Measurements from ENCODE around the gene GTSF1L. TPM values are rescaled to one million over a fixed set of nuclear protein-coding genes. Genes with fewer than 3 reads are reported as not detected.

The GTSF1L gene
- total RNA-seq, result not detected

DNA sequence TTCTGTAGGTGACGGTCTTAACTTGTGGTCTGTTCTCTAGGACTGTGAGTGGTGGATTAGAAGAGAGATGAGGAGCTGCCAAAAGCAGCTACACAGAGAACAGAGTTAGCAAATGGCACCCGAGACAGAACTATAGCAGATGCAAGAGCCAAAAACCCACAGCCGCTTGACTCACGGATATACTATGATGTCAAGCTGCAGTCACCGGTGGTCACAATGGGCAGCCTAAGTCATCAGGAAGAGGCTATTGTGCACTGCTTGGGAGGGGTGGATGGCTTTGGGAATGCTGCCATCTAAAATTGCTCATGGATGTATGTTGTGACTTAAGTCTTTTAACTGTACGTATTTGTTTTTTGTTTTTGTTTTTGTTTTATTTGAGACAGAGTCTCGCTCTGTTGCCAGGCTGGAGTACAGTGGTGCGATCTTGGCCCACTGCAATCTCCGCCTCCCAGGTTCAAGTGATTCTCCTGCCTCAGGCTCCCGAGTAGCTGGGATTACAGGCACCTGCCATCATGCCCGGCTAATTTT lies at the start of gene GTSF1L:
GTSF1L (minus strand) TSS at position 192 of the 528 bp plus-strand sequence. CDS start 308 bp downstream, outside the sequence.
- H3K4me1 ChIP-seq, result no peaks in the 10 kb centered on the region
- DNase-seq (ENCODE audit: extremely low spot score), result no peak
- no peak within 1 kb of the TSS for H3K27ac ChIP-seq (replicated peaks in 1 of 4)
- no peak within 1 kb of the TSS for H3K4me3 ChIP-seq
- H3K27me3 ChIP-seq, result peaks cover 0 to 10% (median 0%) of the 10 kb centered on the region in 4 donors
- intact Hi-C loops (cut with DNase I), result no loop called here
- WGBS, result 81% methylated on average over 11 of the region's 11 CpGs
- no peaks in the 10 kb centered on the region for H3K36me3 ChIP-seq
- TF ChIP-seq EP300 (IDR thresholded peaks at IDR 0.05) (no peak), POLR2AphosphoS5 (IDR thresholded peaks at IDR 0.05) (no peak), POLR2A (IDR thresholded peaks at IDR 0.05; ENCODE audit: low read depth) (no peak)
- TF ChIP-seq, protein P1, sequence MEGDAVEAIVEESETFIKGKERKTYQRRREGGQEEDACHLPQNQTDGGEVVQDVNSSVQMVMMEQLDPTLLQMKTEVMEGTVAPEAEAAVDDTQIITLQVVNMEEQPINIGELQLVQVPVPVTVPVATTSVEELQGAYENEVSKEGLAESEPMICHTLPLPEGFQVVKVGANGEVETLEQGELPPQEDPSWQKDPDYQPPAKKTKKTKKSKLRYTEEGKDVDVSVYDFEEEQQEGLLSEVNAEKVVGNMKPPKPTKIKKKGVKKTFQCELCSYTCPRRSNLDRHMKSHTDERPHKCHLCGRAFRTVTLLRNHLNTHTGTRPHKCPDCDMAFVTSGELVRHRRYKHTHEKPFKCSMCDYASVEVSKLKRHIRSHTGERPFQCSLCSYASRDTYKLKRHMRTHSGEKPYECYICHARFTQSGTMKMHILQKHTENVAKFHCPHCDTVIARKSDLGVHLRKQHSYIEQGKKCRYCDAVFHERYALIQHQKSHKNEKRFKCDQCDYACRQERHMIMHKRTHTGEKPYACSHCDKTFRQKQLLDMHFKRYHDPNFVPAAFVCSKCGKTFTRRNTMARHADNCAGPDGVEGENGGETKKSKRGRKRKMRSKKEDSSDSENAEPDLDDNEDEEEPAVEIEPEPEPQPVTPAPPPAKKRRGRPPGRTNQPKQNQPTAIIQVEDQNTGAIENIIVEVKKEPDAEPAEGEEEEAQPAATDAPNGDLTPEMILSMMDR (IDR thresholded peaks at IDR 0.05), result no peak
- H3K9me3 ChIP-seq, result no peaks in the 10 kb centered on the region

DNA sequence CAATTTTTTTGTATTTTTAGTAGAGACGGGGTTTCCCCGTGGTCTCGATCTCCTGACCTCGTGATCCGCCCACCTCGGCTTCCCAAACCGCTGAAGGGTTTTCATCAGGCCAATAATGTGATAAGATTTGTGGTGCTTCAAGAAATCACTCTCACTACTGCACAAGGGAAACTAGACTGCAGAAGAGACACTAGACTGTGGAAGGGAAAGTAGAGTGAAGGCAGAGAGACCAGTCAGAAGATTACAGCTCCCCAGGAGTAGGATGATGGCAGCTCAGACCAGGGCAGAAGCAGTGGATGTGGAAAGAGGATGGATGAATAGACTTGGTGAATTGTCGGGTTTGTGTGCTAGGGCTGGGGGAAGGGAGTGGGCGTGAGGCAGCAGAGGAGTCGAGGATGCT lies 48.0 kb upstream of the GTSF1L start:
- no peak for DNase-seq (ENCODE audit: extremely low spot score)
- intact Hi-C loops (cut with DNase I), result no loop called here
- Histone ChIP-seq H3K9me3 (peaks cover 0 to 23% (median 12%) of the 10 kb centered on the region in 4 donors), H3K27ac (replicated peaks in 1 of 4) (no peak overlapping the region), H3K4me3 (no peak overlapping the region), H3K36me3 (no peaks in the 10 kb centered on the region), H3K4me1 (no peaks in the 10 kb centered on the region), H3K27me3 (peaks cover 0 to 7% (median 0%) of the 10 kb centered on the region in 4 donors)
- WGBS, result 92% methylated on average over 10 of the region's 10 CpGs
- TF ChIP-seq POLR2AphosphoS5 (IDR thresholded peaks at IDR 0.05) (no peak), EP300 (IDR thresholded peaks at IDR 0.05) (no peak), POLR2A (IDR thresholded peaks at IDR 0.05; ENCODE audit: low read depth) (no peak)
- TF ChIP-seq, protein P1 (IDR thresholded peaks at IDR 0.05), result no peak

DNA sequence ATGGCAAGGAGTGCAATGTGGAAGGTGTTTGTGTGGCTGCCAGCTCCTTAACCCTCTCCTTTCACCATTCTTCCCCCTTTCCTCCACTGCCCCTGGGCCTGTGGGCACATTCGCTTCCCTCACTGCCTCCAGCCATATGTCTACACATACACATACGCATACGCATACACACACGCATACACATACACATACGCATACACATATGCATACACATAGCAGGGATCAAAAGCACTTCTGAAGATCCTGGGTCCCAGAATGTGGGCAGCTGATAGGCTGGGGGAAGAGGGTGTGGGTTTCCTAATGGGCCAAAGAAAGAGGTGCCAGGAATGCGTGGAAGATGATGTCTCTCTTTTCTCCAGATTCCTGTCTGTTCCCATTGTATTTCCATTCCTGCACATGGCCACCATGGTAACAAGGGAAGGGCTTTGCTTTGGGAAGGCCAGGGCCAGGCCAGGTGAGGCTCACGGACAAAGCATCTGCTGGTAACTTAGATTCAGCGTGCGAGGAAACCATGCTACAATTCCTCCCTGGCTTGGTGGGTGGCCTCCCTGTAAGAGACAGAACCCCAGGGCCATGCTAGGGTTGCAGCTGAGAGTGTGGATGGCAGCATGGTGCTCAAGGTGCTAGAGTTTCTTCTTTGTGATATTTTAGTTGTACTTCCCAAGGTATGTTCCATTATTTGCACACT lies 44.8 kb upstream of the GTSF1L start:
- Histone ChIP-seq H3K27ac (replicated peaks in 1 of 4) (no peak overlapping the region), H3K9me3 (no peaks in the 10 kb centered on the region), H3K36me3 (no peaks in the 10 kb centered on the region), H3K4me3 (no peak overlapping the region), H3K27me3 (peaks cover 0 to 7% (median 0%) of the 10 kb centered on the region in 4 donors), H3K4me1 (peaks cover 9 to 17% (median 15%) of the 10 kb centered on the region in 4 donors)
- intact Hi-C loops (cut with DNase I), result no loop called here
- DNase-seq (ENCODE audit: extremely low spot score), result no peak
- TF ChIP-seq POLR2A (IDR thresholded peaks at IDR 0.05; ENCODE audit: low read depth), result no peak
- TF ChIP-seq, protein P1 (IDR thresholded peaks at IDR 0.05), result no peak
- WGBS, result 94% methylated on average over 9 of the region's 9 CpGs

DNA sequence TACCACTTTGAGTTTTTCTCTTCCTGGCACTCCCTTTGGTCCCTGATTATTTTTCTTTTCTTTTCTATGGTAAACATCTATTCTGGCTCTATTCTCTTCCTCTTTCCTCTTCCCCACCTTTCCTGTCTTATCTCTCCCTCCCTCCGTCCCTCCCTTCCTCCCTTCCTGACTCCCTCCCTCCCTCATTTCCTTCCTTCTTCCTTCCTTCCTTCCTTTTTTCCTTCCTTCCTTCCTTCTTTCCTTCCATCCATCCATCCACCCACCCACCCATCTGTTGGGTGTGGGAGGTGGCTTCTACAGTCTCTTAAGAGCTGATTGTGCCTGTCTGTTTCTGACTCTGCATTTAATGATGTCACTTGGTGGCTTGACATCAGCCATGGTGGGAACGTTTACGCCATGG lies 43.5 kb upstream of the GTSF1L start:
- 71% methylated on average over 3 of the region's 3 CpGs for WGBS
- intact Hi-C loops (cut with DNase I), result no loop called here

More for the DNA sequence above, 43.5 kb upstream of the GTSF1L start:
- H3K27ac ChIP-seq (replicated peaks in 1 of 4), result no peak overlapping the region
- no peaks in the 10 kb centered on the region for H3K9me3 ChIP-seq
- no peak for DNase-seq (ENCODE audit: extremely low spot score)
- no peaks in the 10 kb centered on the region for H3K36me3 ChIP-seq
- peaks cover 11 to 27% (median 23%) of the 10 kb centered on the region in 4 donors for H3K4me1 ChIP-seq
- H3K4me3 ChIP-seq, result no peak overlapping the region
- H3K27me3 ChIP-seq, result peaks cover 0 to 7% (median 0%) of the 10 kb centered on the region in 4 donors
- TF ChIP-seq POLR2AphosphoS5 (IDR thresholded peaks at IDR 0.05), result no peak
- TF ChIP-seq, protein P1 (IDR thresholded peaks at IDR 0.05), result no peak
- no peak for TF ChIP-seq EP300 (IDR thresholded peaks at IDR 0.05)
- TF ChIP-seq POLR2A (IDR thresholded peaks at IDR 0.05; ENCODE audit: low read depth), result no peak
